ENCODE results near the gene AQP4.

- TF ChIP-seq CTCF (IDR thresholded peaks at IDR 0.05; ENCODE audit: poor library complexity) (no peak), EZH2 (IDR thresholded peaks at IDR 0.05; ENCODE audit: borderline replicate concordance) (no peak)
Measured at GRCh38 chr18:26902291-26902690, 36.8 kb upstream of the AQP4 start.

Data from hepatocyte (in vitro differentiated cells).